GM13977 (cell line): ENCODE measurements around the gene BRD4.
A peak's percentile ranks its signal among the peaks of the same experiment; 100 is the strongest.

Experiments used
- DNase-seq: peaks from one replicate; pipeline ENCODE4 v3.0.0; 2012; ENCODE audit warnings: low spot score
- CTCF ChIP-seq: IDR thresholded peaks from 2 replicates; pipeline ENCODE4 v1.5.1; 2012; ENCODE audit warnings: mild to moderate bottlenecking, control low read depth; ENCODE audit not compliant: insufficient read depth; ENCODE audit errors: extremely low read depth, missing control alignments
- in situ Hi-C: fragments of 300-500 bp; cut with MboI; formaldehyde crosslinking; loops from one replicate; pipeline ENCODE4 v1.12.0; 2022; ENCODE audit warnings: low sequenced_read_pairs, low pct_unique_long_range_greater_than_20kb, mixed read lengths, inconsistent platforms; ENCODE audit not compliant: unreplicated experiment

BRD4 gene

GRCh38 chr19:15331419-15332310 lies 674 bp downstream of the BRD4 start:
- peak; percentile 85 for DNase-seq
- in situ Hi-C loops = no loop called here
- no peak for TF ChIP-seq CTCF

GRCh38 chr19:15330801-15331418 lies 1.4 kb downstream of the BRD4 start:
- no peak for TF ChIP-seq CTCF
- in situ Hi-C loops = no loop called here
- DNase-seq = peak; percentile 50

- DNase-seq = no peak
- in situ Hi-C loops = no loop called here
- TF ChIP-seq CTCF = no peak
These were observed 4.0 kb downstream of the BRD4 start for GRCh38 chr19:15328312-15328711.

GRCh38 chr19:15324791-15325519 lies 7.4 kb downstream of the BRD4 start:
- no peak for DNase-seq
- in situ Hi-C loops = no loop called here
- no peak for TF ChIP-seq CTCF

GRCh38 chr19:15323496-15324235 lies 8.7 kb downstream of the BRD4 start:
- DNase-seq = no peak
- in situ Hi-C loops = no loop called here
- TF ChIP-seq CTCF = no peak

- in situ Hi-C loops = no loop called here
- no peak for DNase-seq
- TF ChIP-seq CTCF = no peak
These were observed 10.6 kb downstream of the BRD4 start for GRCh38 chr19:15321739-15322138.
